GM12873 (cell line): ENCODE data around the gene GPS2.
A peak's percentile ranks its signal among the peaks of the same experiment; 100 is the strongest.

ENCODE experiments used
- CTCF ChIP-seq: IDR thresholded peaks from 2 replicates; pipeline ENCODE4 v1.5.1; 2012; ENCODE audit warnings: low read depth, mild to moderate bottlenecking, moderate library complexity, low read length, control low read depth; ENCODE audit not compliant: insufficient read depth; ENCODE audit errors: missing control alignments

The GPS2 gene

GRCh38 chr17:7355053-7355452, 39.9 kb upstream of the GPS2 start, which contains the start of gene TMEM95:
TMEM95 (plus strand) TSS chr17:7355156; CDS start chr17:7355205, 49 bp downstream.
- TF ChIP-seq CTCF = no peak

GRCh38 chr17:7354262-7354843, 39.2 kb upstream of the GPS2 start:
- no peak for TF ChIP-seq CTCF

GRCh38 chr17:7352910-7353635, 37.9 kb upstream of the GPS2 start:
- TF ChIP-seq CTCF = no peak

GRCh38 chr17:7352503-7352889, 37.3 kb upstream of the GPS2 start:
- peak; percentile 60 for TF ChIP-seq CTCF

- no peak for TF ChIP-seq CTCF
Observed at GRCh38 chr17:7351665-7352502, 36.7 kb upstream of the GPS2 start, which contains the start of gene KCTD11. KCTD11 (plus strand) TSS chr17:7352162.

- no peak for TF ChIP-seq CTCF
Observed at GRCh38 chr17:7348478-7349242, 33.5 kb upstream of the GPS2 start.
